Astrocyte of the spinal cord (primary cell): Measurements from ENCODE around the gene ARID2.
A peak's percentile ranks its signal among the peaks of the same experiment; 100 is the strongest.

ENCODE experiments used
- DNase-seq: peaks from one replicate; pipeline ENCODE4 v3.0.0; 2011; ENCODE audit warnings: low read depth, low spot score
- H3K4me3 ChIP-seq: 2 replicates; pipeline ENCODE4 v1.5.1; 2011; ENCODE audit warnings: low read depth, mild to moderate bottlenecking, low read length, moderate library complexity
- in situ Hi-C: cut with HindIII; loops from 2 replicates; pipeline ENCODE4 v1.10.0; 2017; ENCODE audit warnings: low sequenced_read_pairs
- TF ChIP-seq, protein P1 (sequence below): IDR thresholded peaks from 2 replicates; pipeline ENCODE4 v1.5.1; 2012; ENCODE audit warnings: low read depth, mild to moderate bottlenecking, low read length, inconsistent platforms

Gene ARID2

DNA sequence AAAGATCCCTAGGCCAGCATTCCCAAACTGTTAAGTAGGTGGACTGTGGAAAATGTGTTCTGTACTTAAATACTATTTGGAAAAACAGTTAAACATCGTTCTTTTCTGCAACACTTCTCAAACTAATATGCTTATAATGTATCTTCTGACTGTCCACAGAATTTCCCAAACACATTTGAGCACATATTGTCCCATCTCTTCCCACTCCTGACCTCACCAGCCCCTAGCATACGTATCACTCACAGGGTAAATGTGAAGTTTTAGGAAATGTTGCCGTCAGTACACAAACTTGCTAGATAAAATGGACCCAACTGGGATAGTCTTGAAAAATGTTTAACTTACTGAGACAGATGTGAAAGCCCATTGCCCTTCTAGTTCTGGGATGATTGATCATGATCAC lies 27.7 kb downstream of the ARID2 start:
- no peak overlapping the region for H3K4me3 ChIP-seq
- TF ChIP-seq, protein P1, sequence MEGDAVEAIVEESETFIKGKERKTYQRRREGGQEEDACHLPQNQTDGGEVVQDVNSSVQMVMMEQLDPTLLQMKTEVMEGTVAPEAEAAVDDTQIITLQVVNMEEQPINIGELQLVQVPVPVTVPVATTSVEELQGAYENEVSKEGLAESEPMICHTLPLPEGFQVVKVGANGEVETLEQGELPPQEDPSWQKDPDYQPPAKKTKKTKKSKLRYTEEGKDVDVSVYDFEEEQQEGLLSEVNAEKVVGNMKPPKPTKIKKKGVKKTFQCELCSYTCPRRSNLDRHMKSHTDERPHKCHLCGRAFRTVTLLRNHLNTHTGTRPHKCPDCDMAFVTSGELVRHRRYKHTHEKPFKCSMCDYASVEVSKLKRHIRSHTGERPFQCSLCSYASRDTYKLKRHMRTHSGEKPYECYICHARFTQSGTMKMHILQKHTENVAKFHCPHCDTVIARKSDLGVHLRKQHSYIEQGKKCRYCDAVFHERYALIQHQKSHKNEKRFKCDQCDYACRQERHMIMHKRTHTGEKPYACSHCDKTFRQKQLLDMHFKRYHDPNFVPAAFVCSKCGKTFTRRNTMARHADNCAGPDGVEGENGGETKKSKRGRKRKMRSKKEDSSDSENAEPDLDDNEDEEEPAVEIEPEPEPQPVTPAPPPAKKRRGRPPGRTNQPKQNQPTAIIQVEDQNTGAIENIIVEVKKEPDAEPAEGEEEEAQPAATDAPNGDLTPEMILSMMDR = no peak
- in situ Hi-C loops = no loop called here
- DNase-seq = no peak

DNA sequence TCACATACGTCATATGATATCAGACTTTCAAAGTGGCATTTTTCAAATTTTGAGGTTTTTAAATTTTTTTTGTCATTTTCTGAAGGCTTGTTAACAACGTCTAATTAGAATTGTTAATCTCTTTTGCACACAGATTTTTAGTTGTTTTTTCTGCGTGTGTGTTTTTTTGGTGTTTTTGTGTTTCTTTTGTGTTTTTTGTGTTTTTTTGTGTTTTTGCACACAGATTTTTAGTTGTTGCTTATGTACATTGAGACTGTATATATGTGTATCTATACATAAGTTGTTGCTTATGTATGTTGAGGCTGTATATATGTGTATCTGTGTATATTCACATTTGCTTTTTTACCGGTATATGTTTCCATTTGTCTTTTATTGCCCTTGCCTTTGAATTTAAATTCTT lies 30.8 kb downstream of the ARID2 start:
- no peak overlapping the region for H3K4me3 ChIP-seq
- TF ChIP-seq, protein P1 = no peak
- in situ Hi-C loops = no loop called here
- DNase-seq = no peak

DNA sequence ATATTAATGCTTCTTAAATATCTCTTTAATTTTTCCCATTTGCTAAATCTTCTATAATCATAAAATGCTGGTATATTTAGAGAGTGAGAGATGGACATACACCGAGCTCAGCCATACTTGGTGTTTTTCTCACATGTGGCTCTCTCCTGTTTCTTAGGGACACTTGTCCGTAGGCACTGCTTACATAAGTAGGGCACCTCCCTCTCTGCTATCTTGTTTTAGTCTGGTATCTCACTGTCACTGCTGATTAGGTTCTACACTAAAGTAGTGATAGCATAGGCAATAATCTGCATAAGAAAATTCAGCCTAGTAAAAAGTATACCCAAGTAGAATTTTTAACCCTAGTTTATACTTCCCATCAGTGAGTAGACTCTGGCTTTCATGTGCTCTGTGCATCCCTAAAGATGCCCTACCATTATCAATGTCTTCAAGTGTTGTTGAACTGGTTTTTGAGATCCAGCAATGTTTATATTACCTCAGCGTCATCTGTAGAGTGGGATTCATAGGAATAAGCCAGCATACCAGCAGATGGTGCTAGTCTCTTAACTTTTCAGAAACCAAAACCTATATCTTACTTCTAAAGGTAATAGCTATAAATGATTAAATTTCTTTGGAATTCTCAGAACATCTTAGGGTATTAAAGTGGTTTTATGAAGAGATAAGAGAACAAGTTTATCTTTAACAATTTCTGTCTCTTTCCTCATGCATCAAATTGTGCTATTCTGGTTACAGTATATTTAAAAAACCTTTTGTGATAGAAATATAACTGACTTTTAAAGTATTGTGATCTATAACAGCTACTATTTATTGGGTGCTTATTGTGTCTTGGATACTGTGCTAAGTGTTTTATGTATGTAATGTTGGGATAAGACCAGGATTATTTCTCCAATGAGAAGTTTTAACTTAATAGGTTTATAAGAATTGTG lies 32.9 kb downstream of the ARID2 start:
- in situ Hi-C loops = no loop called here
- no peak overlapping the region for H3K4me3 ChIP-seq
- TF ChIP-seq, protein P1 = peak; percentile 80
- peak; percentile 61 for DNase-seq

DNA sequence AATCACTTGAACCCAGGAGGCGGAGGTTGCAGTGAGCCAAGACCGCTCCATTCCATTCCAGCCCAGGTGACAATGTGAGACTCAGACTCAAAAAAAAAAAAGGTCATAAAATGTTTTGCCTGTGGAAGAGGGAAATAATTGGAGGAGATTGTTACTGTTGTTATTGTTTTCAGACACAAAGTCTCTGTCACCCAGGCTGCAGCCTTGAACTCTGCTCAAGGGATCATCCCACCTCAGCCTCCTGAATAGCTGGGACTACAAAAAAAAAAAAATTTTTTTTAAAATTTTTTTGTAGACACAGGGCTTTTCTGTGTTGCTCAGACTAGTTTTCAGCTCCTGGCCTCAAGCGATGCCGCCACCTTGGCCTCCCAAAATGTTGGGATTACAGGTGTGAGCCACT lies 33.9 kb downstream of the ARID2 start:
- no peak for DNase-seq
- no peak overlapping the region for H3K4me3 ChIP-seq
- in situ Hi-C loops = no loop called here
- TF ChIP-seq, protein P1 = no peak

DNA sequence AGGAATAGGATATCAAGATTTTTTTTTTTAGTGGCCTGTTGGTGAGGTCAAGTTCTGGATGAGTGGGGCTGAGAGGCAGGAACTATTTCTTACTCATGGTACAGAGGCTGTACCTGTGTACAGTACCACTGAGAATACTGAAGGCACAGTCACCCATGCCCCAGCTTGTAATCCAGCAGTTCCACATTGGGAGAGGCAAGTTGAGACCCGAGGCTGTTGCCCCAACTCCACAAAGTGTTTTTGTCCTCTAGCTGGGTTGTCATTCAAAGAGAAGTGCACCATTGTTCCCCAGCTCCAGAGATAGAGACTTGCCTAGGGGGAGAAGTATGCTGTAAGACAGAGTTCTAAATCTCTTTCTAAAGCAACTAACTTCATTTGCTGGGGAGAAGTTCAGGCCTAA lies 38.7 kb downstream of the ARID2 start:
- no peak overlapping the region for H3K4me3 ChIP-seq
- DNase-seq = no peak
- TF ChIP-seq, protein P1 = no peak
- in situ Hi-C loops = no loop called here

DNA sequence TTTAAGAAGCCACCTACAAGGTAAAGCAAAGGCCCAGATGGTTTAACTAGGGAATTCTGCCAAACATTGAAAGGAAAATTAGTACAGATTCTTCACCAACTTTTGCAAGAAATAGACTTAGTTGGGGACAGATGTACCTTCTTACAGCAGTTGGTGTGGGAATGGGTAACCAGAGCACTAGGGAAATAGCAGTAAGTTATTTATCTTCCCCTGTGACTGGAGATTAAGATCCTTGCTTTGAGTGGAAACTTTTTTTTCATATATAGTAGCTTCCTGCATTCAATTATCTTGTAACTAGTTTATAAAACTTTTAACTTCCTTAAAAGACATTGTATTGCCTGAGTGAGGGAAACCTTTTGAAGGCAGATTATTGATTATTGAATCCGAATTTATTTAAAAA lies 44.2 kb downstream of the ARID2 start:
- TF ChIP-seq, protein P1 = no peak
- DNase-seq = no peak
- H3K4me3 ChIP-seq = no peak overlapping the region
- in situ Hi-C loops = no loop called here
